RWPE2 (cell line): ENCODE results near the gene FOXL2NB.

Experiments
- ATAC-seq: fragments of 200-7000 bp; cut with Tn5 transposase; 3 replicates; pipeline ENCODE4 v1.9.1; 2021; ENCODE audit warnings: low read depth
- DNase-seq: peaks from one replicate; pipeline ENCODE4 v3.0.0-alpha.2; 2020; ENCODE audit warnings: low spot score
- H3K27ac ChIP-seq: fragments of 450-650 bp; 2 replicates; pipeline ENCODE4 v1.5.1; 2017; ENCODE audit warnings: mild to moderate bottlenecking; ENCODE audit not compliant: poor library complexity, severe bottlenecking
- H3K27me3 ChIP-seq: fragments of 250-450 bp; sonication (Bioruptor Pico); 2 replicates; pipeline ENCODE4 v1.5.1; 2021; ENCODE audit warnings: mild to moderate bottlenecking, moderate library complexity; ENCODE audit not compliant: insufficient read depth, poor library complexity, severe bottlenecking
- H3K36me3 ChIP-seq: fragments of 250-450 bp; sonication (Bioruptor Pico); 2 replicates; pipeline ENCODE4 v1.5.1; 2020; ENCODE audit warnings: low read depth, mild to moderate bottlenecking, moderate library complexity
- H3K4me1 ChIP-seq: fragments of 250-450 bp; sonication (Bioruptor Pico); 2 replicates; pipeline ENCODE4 v1.5.1; 2021; ENCODE audit warnings: mild to moderate bottlenecking, moderate library complexity; ENCODE audit not compliant: insufficient read depth, poor library complexity, severe bottlenecking
- H3K4me3 ChIP-seq: fragments of 250-450 bp; sonication (Bioruptor Pico); 2 replicates; pipeline ENCODE4 v1.5.1; 2021; ENCODE audit warnings: mild to moderate bottlenecking, moderate library complexity; ENCODE audit not compliant: severe bottlenecking
- H3K9me3 ChIP-seq: fragments of 250-450 bp; sonication (Bioruptor Pico); 2 replicates; pipeline ENCODE4 v1.5.1; 2021; ENCODE audit warnings: mild to moderate bottlenecking, moderate library complexity; ENCODE audit not compliant: severe bottlenecking
- CTCF ChIP-seq: fragments of 450-650 bp; IDR thresholded peaks from one replicate; pipeline ENCODE4 v1.5.1; 2017; ENCODE audit warnings: mild to moderate bottlenecking, moderate library complexity; ENCODE audit not compliant: poor library complexity, severe bottlenecking

Gene FOXL2NB

GRCh38 chr3:138901567-138901966 lies 45.5 kb upstream of the FOXL2NB start:
- Histone ChIP-seq H3K4me1 (no peaks in the 10 kb centered on the region), H3K36me3 (no peaks in the 10 kb centered on the region), H3K27me3 (no peaks in the 10 kb centered on the region), H3K27ac (no peak overlapping the region), H3K9me3 (no peaks in the 10 kb centered on the region), H3K4me3 (no peak overlapping the region)
- no peak for TF ChIP-seq CTCF
- ATAC-seq: no peak
- DNase-seq: no peak

- Histone ChIP-seq H3K9me3 (no peaks in the 10 kb centered on the region), H3K4me1 (no peaks in the 10 kb centered on the region), H3K36me3 (no peaks in the 10 kb centered on the region), H3K27ac (no peak overlapping the region), H3K4me3 (no peak overlapping the region), H3K27me3 (no peaks in the 10 kb centered on the region)
- DNase-seq (no peak), ATAC-seq (no peak)
- no peak for TF ChIP-seq CTCF
Measured at GRCh38 chr3:138902171-138902570, 44.8 kb upstream of the FOXL2NB start.

GRCh38 chr3:138907539-138907938 lies 39.5 kb upstream of the FOXL2NB start:
- Histone ChIP-seq H3K27ac (no peak overlapping the region), H3K9me3 (no peaks in the 10 kb centered on the region), H3K27me3 (no peaks in the 10 kb centered on the region), H3K4me3 (no peak overlapping the region), H3K4me1 (no peaks in the 10 kb centered on the region), H3K36me3 (no peaks in the 10 kb centered on the region)
- no peak for TF ChIP-seq CTCF
- DNase-seq (no peak), ATAC-seq (no peak)

GRCh38 chr3:138908846-138909245 lies 38.2 kb upstream of the FOXL2NB start:
- DNase-seq (no peak), ATAC-seq (no peak)
- TF ChIP-seq CTCF: no peak

GRCh38 chr3:138909904-138910303 lies 37.1 kb upstream of the FOXL2NB start:
- Histone ChIP-seq H3K4me1 (no peaks in the 10 kb centered on the region), H3K27me3 (no peaks in the 10 kb centered on the region), H3K36me3 (no peaks in the 10 kb centered on the region), H3K4me3 (no peak overlapping the region), H3K9me3 (no peaks in the 10 kb centered on the region), H3K27ac (no peak overlapping the region)
- TF ChIP-seq CTCF: no peak
- ATAC-seq (0 out of 3 replicates have a peak, but pooled peaks have one; percentile 38), DNase-seq (no peak)

More at GRCh38 chr3:138908846-138909245, 38.2 kb upstream of the FOXL2NB start:
- no peaks in the 10 kb centered on the region for H3K4me1 ChIP-seq
- H3K36me3 ChIP-seq: no peaks in the 10 kb centered on the region
- no peaks in the 10 kb centered on the region for H3K9me3 ChIP-seq
- H3K27ac ChIP-seq: no peak overlapping the region
- H3K27me3 ChIP-seq: no peaks in the 10 kb centered on the region
- no peak overlapping the region for H3K4me3 ChIP-seq
